SH-SY5Y (cell line): ENCODE results near the gene ABI1.

Source experiments
- GATA2 ChIP-seq: IDR thresholded peaks from 2 replicates; pipeline ENCODE4 v1.6.1; 2011; ENCODE audit warnings: mild to moderate bottlenecking, low read depth, low read length
- GATA3 ChIP-seq: IDR thresholded peaks from 2 replicates; pipeline ENCODE4 v1.6.1; 2011; ENCODE audit warnings: low read depth, mild to moderate bottlenecking, low read length, moderate library complexity

DNA sequence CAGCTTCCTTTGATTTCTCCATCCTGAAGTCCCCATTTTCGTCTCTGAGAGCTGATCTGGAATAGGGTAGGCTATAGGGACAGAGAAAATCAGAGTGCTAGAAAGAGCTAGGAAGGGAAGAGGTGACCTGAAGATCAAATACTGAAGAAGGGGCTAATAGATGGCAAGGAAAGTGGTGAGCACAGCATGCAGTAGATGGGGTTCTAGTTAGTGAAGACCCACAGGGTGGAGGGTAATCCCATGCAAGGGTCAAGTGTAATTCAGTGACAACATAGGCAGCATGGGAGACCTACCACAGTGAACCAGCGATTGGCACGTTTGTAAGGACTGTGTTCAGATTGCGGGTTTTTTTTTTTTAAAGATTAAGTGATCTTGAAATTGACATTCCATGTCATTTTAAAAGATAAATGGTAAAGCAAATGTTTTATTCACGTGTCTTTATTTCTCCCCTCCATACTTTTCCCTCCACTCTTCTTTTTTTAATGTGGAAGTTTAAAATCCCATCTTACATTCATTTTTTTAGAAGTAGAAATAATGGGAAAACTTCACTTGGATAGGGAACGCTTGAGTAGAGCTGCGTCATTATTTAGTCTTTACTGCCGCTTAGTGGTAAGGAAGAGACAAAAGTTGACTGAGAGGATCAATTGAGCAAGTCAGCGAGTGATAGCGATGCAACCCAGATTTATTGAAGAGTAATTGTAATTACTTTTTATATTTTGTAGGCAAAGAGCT lies 21.0 kb upstream of the ABI1 start:
- TF ChIP-seq GATA2 = no peak
- TF ChIP-seq GATA3 = no peak
